Endothelial cell of umbilical vein (primary cell): ENCODE results near the gene SLC2A6. TPM values are rescaled to one million over a fixed set of nuclear protein-coding genes. Genes with fewer than 3 reads are reported as not detected.

ENCODE experiments used
- BruUV-seq: library from RNA; stranded (reverse); fragments of 400-500 nt; replicated peaks from 2 replicates; lab custom pipeline; 2021; lab: Mats Ljungman, UMichigan
- CTCF ChIA-PET: fragments of 300-600, 350-600 bp; sonication (Branson Sonifier 250); formaldehyde crosslinking; loops from one replicate; lab custom pipeline; 2021; ENCODE audit warnings: antibody characterized with exemption, inconsistent platforms; lab: Charles Lee
- POLR2A ChIA-PET: fragments of 300-600, 350-600 bp; sonication (Branson Sonifier 250); formaldehyde crosslinking; loops from one replicate; lab custom pipeline; 2021; ENCODE audit warnings: antibody characterized with exemption, inconsistent platforms; lab: Charles Lee
- DNase-seq: peaks from one replicate; pipeline ENCODE4 v3.0.0-alpha.2; 2011; ENCODE audit warnings: low read depth, low spot score
- FAIRE-seq: peaks from 2 replicates; lab custom pipeline; 2011; peaks lifted over from hg19 to GRCh38; lab: Jason Lieb, UNC
- H2AFZ ChIP-seq: 2 replicates; pipeline ENCODE4 v1.6.0; 2012; ENCODE audit warnings: low read depth, low read length, control low read depth, inconsistent platforms
- H3K27ac ChIP-seq: 2 replicates; pipeline ENCODE4 v1.5.1; 2011; ENCODE audit warnings: low read depth, mild to moderate bottlenecking, control low read depth, low read length, moderate library complexity; ENCODE audit not compliant: insufficient read depth
- H3K27me3 ChIP-seq, 2 experiments: 2 replicates each; pipeline versions ENCODE4 v1.6.0 to v1.6.1; 2011; ENCODE audit warnings: low read length in 2 of 2, mixed read lengths in 1 of 2; ENCODE audit not compliant: control insufficient read depth in 2 of 2, insufficient read depth in 2 of 2
- H3K36me3 ChIP-seq, 2 experiments: 2 replicates in 1 of 2; 3 replicates in 1 of 2; pipeline ENCODE4 v1.5.1; 2011; ENCODE audit warnings: low read length in 2 of 2, mild to moderate bottlenecking in 1 of 2, moderate library complexity in 1 of 2; ENCODE audit not compliant: control insufficient read depth in 2 of 2, insufficient read depth in 2 of 2; ENCODE audit errors: extremely low read depth in 1 of 2
- H3K4me1 ChIP-seq: 3 replicates; pipeline ENCODE4 v1.5.1; 2011; ENCODE audit warnings: mild to moderate bottlenecking, low read length; ENCODE audit not compliant: control insufficient read depth, insufficient read depth; ENCODE audit errors: extremely low read depth
- H3K4me2 ChIP-seq: 2 replicates; pipeline ENCODE4 v1.6.1; 2011; ENCODE audit warnings: low read length, control low read depth, mixed read lengths; ENCODE audit not compliant: insufficient read depth
- H3K4me3 ChIP-seq, 3 experiments: fragments of 200-600 bp in 1 of 3; sonication (generic), shearing (Covaris generic) in 1 of 3; replicated peaks in 1 of 3; 2 replicates each; pipeline ENCODE4 v1.5.1; 2011 to 2016; ENCODE audit warnings: control low read depth in 3 of 3, low read length in 3 of 3, mild to moderate bottlenecking in 2 of 3, inconsistent platforms in 1 of 3, low read depth in 1 of 3, moderate library complexity in 1 of 3; ENCODE audit not compliant: insufficient read depth in 1 of 3
- H3K79me2 ChIP-seq: 2 replicates; pipeline ENCODE4 v1.6.0; 2012; ENCODE audit warnings: low read length, inconsistent platforms; ENCODE audit not compliant: control insufficient read depth, insufficient read depth
- H3K9ac ChIP-seq: replicated peaks from 2 replicates; pipeline ENCODE3; 2011; ENCODE audit warnings: low read length, control low read depth; ENCODE audit not compliant: insufficient read depth; ENCODE audit errors: extremely low read depth
- H3K9me1 ChIP-seq: replicated peaks from 3 replicates; pipeline ENCODE4 v1.6.0; 2011; ENCODE audit warnings: mild to moderate bottlenecking, low read length; ENCODE audit not compliant: control insufficient read depth, insufficient read depth; ENCODE audit errors: extremely low read depth
- H3K9me3 ChIP-seq: replicated peaks from 2 replicates; pipeline ENCODE4 v1.5.1; 2012; ENCODE audit warnings: low read length, inconsistent platforms; ENCODE audit not compliant: control insufficient read depth, insufficient read depth
- H4K20me1 ChIP-seq: replicated peaks from 2 replicates; pipeline ENCODE3; 2011; ENCODE audit warnings: mild to moderate bottlenecking, low read length; ENCODE audit not compliant: control insufficient read depth, insufficient read depth; ENCODE audit errors: extremely low read depth
- EZH2 ChIP-seq: IDR thresholded peaks from 2 replicates; pipeline ENCODE4 v1.6.1; 2012; ENCODE audit warnings: borderline replicate concordance, low read depth, mild to moderate bottlenecking, moderate library complexity, low read length, inconsistent platforms; ENCODE audit not compliant: severe bottlenecking
- FOS ChIP-seq: IDR thresholded peaks from 2 replicates; pipeline ENCODE4 v1.6.1; 2011; ENCODE audit warnings: mild to moderate bottlenecking, low read length, moderate library complexity, borderline replicate concordance; ENCODE audit not compliant: insufficient read depth
- GATA2 ChIP-seq: IDR thresholded peaks from 2 replicates; pipeline ENCODE4 v1.7.0; 2011; ENCODE audit warnings: low read depth, mild to moderate bottlenecking, moderate library complexity, mixed read lengths, low read length; ENCODE audit not compliant: insufficient read length, insufficient read depth
- JUN ChIP-seq: IDR thresholded peaks from 2 replicates; pipeline ENCODE4 v1.6.1; 2011; ENCODE audit warnings: borderline replicate concordance, low read depth; ENCODE audit not compliant: insufficient read length, insufficient read depth
- MAX ChIP-seq: IDR thresholded peaks from 2 replicates; pipeline ENCODE4 v1.6.1; 2011; ENCODE audit not compliant: insufficient read depth, insufficient read length
- MYC ChIP-seq: IDR thresholded peaks from one replicate; pipeline ENCODE4 v1.6.1; 2011; ENCODE audit warnings: mild to moderate bottlenecking, low read depth, low read length
- POLR2A ChIP-seq: IDR thresholded peaks from 2 replicates; pipeline ENCODE4 v1.6.1; 2012; ENCODE audit warnings: low read depth, mild to moderate bottlenecking, control low read depth, low read length
- POLR2AphosphoS5 ChIP-seq: IDR thresholded peaks from 2 replicates; pipeline ENCODE4 v1.6.1; 2012; ENCODE audit warnings: low read depth, mild to moderate bottlenecking, control low read depth, low read length, moderate library complexity; ENCODE audit not compliant: insufficient read depth
- dilution Hi-C: fragments of 300-500 bp; cut with MboI; formaldehyde crosslinking; loops from one replicate; pipeline ENCODE4 v1.15.0; 2019; ENCODE audit warnings: low sequenced_read_pairs; ENCODE audit not compliant: extremely low pct_ligation_motif_present
- intact Hi-C: fragments of 100-400 bp; cut with micrococcal nuclease; formaldehyde crosslinking; loops from one replicate; pipeline ENCODE4 v1.10.0; 2022
- polyA plus RNA-seq, 4 experiments: library from polyadenylated mRNA; depleted of rRNA in 3 of 4; stranded (reverse) in 3 of 4; unstranded in 1 of 4; fragments of >200 nt; gene quantifications; 2 replicates each; pipeline versions ENCODE4 v1.2.1 to v1.2.3, GENCODE V29; 2011 to 2012; ENCODE audit warnings: missing spikeins in 1 of 4
- total RNA-seq: library from RNA; stranded (reverse); gene quantifications from 2 replicates; pipeline ENCODE4 v1.2.3, GENCODE V29; 2021
- TF ChIP-seq, protein P1 (sequence below), 2 donors: IDR thresholded peaks; 1 replicate in 1 of 2; 2 replicates in 1 of 2; pipeline ENCODE4 v1.5.1; 2011; ENCODE audit warnings: low read length in 2 of 2, mild to moderate bottlenecking in 2 of 2, moderate library complexity in 2 of 2, control low read depth in 1 of 2, inconsistent platforms in 1 of 2, low read depth in 1 of 2; ENCODE audit not compliant: insufficient read depth in 1 of 2; ENCODE audit errors: extremely low read depth in 1 of 2

SLC2A6 gene
- total and polyA plus RNA-seq, 2 donors (not counting 3 experiments of a cell fraction or from before 2014, with no cell fraction given): 35.7 to 39.6 TPM

DNA sequence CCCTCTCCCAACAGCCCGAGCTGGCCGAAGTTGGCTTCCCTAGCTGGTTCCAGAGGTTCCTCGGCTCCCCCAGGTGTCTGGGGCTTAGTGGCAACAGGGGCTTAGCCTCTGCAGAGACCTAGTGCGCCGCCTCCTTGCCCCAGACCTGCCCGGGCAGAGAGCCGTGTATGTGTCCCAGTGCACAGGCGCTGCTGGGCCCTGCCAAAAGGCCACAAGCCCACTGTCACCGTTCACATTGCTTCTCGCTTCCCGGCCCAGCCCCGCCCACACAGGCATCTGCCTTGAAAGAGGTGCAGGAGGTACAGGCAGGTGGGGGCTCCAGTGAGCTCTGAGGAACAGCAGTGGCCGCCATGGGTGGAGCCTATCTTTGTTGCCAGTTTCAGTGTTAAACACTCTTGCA lies 21.7 kb downstream of the SLC2A6 start:
- H3K4me3 ChIP-seq: no peak overlapping the region
- H3K36me3 ChIP-seq: no peaks in the 10 kb centered on the region
- no peak overlapping the region for H3K4me2 ChIP-seq
- H3K27me3 ChIP-seq: no peaks in the 10 kb centered on the region
- H4K20me1 ChIP-seq: no peaks in the 10 kb centered on the region
- no peak overlapping the region for H2AFZ ChIP-seq
- H3K9ac ChIP-seq: no peak overlapping the region
- FAIRE-seq (no peak), DNase-seq (no peak)
- no peaks in the 10 kb centered on the region for H3K9me3 ChIP-seq
- dilution Hi-C loops: no loop called here
- POLR2A ChIA-PET: no interaction called here
- H3K27ac ChIP-seq: no peak overlapping the region
- H3K9me1 ChIP-seq: no peaks in the 10 kb centered on the region
- BruUV-seq: no TSS peak
- H3K79me2 ChIP-seq: no peaks in the 10 kb centered on the region
- intact Hi-C loops: no loop called here
- TF ChIP-seq, protein P1, sequence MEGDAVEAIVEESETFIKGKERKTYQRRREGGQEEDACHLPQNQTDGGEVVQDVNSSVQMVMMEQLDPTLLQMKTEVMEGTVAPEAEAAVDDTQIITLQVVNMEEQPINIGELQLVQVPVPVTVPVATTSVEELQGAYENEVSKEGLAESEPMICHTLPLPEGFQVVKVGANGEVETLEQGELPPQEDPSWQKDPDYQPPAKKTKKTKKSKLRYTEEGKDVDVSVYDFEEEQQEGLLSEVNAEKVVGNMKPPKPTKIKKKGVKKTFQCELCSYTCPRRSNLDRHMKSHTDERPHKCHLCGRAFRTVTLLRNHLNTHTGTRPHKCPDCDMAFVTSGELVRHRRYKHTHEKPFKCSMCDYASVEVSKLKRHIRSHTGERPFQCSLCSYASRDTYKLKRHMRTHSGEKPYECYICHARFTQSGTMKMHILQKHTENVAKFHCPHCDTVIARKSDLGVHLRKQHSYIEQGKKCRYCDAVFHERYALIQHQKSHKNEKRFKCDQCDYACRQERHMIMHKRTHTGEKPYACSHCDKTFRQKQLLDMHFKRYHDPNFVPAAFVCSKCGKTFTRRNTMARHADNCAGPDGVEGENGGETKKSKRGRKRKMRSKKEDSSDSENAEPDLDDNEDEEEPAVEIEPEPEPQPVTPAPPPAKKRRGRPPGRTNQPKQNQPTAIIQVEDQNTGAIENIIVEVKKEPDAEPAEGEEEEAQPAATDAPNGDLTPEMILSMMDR (IDR thresholded peaks at IDR 0.05; ENCODE audit: extremely low read depth in 1 of 2, insufficient read depth in 1 of 2, low read depth in 1 of 2, low read length in 2 of 2): no peak
- TF ChIP-seq MYC (no peak), POLR2A (no peak), EZH2 (no peak), FOS (no peak), JUN (no peak), MAX (no peak), POLR2AphosphoS5 (no peak), GATA2 (no peak)
- CTCF ChIA-PET: interaction anchor here (1.6 kb wide), 1 partner anchor 12 kb away, joined by 3 read pairs; no protein-coding TSS in a partner anchor
- H3K4me1 ChIP-seq: peaks cover 9% of the 10 kb centered on the region
